GM12891 (cell line): Measurements from ENCODE around the gene MRPL43.

Experiments used
- POLR2A ChIP-seq: IDR thresholded peaks from 2 replicates; pipeline ENCODE4 v1.6.1; 2011; ENCODE audit warnings: low read depth, low read length, control low read depth
- POLR2AphosphoS5 ChIP-seq: IDR thresholded peaks from 2 replicates; pipeline ENCODE4 v1.6.1; 2011; ENCODE audit warnings: low read depth, low read length, control low read depth
- POU2F2 ChIP-seq: IDR thresholded peaks from 2 replicates; pipeline ENCODE4 v1.6.1; 2011; ENCODE audit warnings: low read depth, mild to moderate bottlenecking, control low read depth, low read length, moderate library complexity
- SPI1 ChIP-seq: IDR thresholded peaks from 2 replicates; pipeline ENCODE4 v1.6.1; 2011; ENCODE audit warnings: low read depth, low read length, control low read depth
- TAF1 ChIP-seq: IDR thresholded peaks from 2 replicates; pipeline ENCODE4 v1.6.1; 2011; ENCODE audit warnings: low read depth, low read length, control low read depth

DNA sequence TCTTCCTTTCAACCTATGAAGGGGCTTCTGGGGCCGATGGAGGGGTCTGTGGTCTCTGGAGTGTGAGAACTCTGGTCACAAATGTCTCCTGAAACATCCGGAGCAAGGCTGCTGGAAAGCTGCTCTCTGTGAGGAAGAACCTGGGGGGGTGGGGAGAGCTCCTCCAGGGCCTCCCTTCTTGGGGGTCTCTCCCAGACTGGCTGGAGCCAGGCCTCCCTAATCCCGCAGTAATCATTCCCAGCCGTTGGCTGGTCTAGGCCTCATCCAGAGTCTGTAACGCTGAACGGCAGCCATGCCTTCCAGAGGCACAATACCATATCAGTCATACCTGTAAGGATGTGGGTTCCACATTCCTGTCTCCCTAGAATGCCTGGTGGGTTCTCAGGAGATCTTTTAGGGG lies 7.9 kb upstream of the MRPL43 start:
- no peak for TF ChIP-seq TAF1
- no peak for TF ChIP-seq SPI1
- no peak for TF ChIP-seq POLR2A
- no peak for TF ChIP-seq POLR2AphosphoS5
- TF ChIP-seq POU2F2 = no peak
